HG02840 (cell line): Measurements from ENCODE around the gene FLT4.

Experiments
- ATAC-seq: cut with Tn5 transposase; IDR thresholded peaks from one replicate; pipeline ENCODE4 v1.9.1; 2021; ENCODE audit warnings: mild to moderate bottlenecking, moderate library complexity, moderate number of reproducible peaks; ENCODE audit not compliant: unreplicated experiment, low FRiP score

Gene FLT4

GRCh38 chr5:180555168-180555921, 94.1 kb downstream of the FLT4 start:
- no peak for ATAC-seq

GRCh38 chr5:180553530-180553929, 95.9 kb downstream of the FLT4 start:
- no peak for ATAC-seq
